ENCODE results near the gene PLA2G4A. TPM values are rescaled to one million over a fixed set of nuclear protein-coding genes. Genes with fewer than 3 reads are reported as not detected.

PLA2G4A gene
- total RNA-seq, 6 experiments from 2014 or later: 0.25 to 0.90 (median 0.45) TPM

GRCh38 chr1:186845576-186846210 lies 16.9 kb downstream of the PLA2G4A start:
- Mint-ChIP-seq H3K27ac (no peak overlapping the region), H3K36me3 (ENCODE audit: low read depth) (no peaks in the 10 kb centered on the region), H3K9me3 (no peaks in the 10 kb centered on the region), H3K4me1 (ENCODE audit: low read depth) (no peaks in the 10 kb centered on the region), H3K27me3 (ENCODE audit: insufficient read depth) (no peaks in the 10 kb centered on the region; the same call in 1 of the 2 replicates), H3K4me3 (no peak overlapping the region; the same call in 1 of the 2 replicates)
- no peak for DNase-seq
- TF ChIP-seq CTCF (IDR thresholded peaks at IDR 0.05): no peak

GRCh38 chr1:186848509-186849130 lies 19.9 kb downstream of the PLA2G4A start:
- H3K4me3 Mint-ChIP-seq: no peak overlapping the region
- H3K27me3 Mint-ChIP-seq (ENCODE audit: insufficient read depth): no peaks in the 10 kb centered on the region; the same call in 1 of the 2 replicates
- DNase-seq: no peak
- H3K27ac Mint-ChIP-seq: no peak overlapping the region
- H3K4me1 Mint-ChIP-seq (ENCODE audit: low read depth): no peaks in the 10 kb centered on the region
- no peaks in the 10 kb centered on the region for H3K9me3 Mint-ChIP-seq
- TF ChIP-seq CTCF (IDR thresholded peaks at IDR 0.05): no peak
- no peaks in the 10 kb centered on the region for H3K36me3 Mint-ChIP-seq (ENCODE audit: low read depth)

- Mint-ChIP-seq H3K9me3 (no peaks in the 10 kb centered on the region), H3K36me3 (ENCODE audit: low read depth) (no peaks in the 10 kb centered on the region), H3K27ac (no peak overlapping the region), H3K27me3 (ENCODE audit: insufficient read depth) (no peaks in the 10 kb centered on the region; the same call in 1 of the 2 replicates), H3K4me3 (no peak overlapping the region), H3K4me1 (ENCODE audit: low read depth) (no peaks in the 10 kb centered on the region)
- no peak for DNase-seq
- no peak for TF ChIP-seq CTCF (IDR thresholded peaks at IDR 0.05)
Observed at GRCh38 chr1:186849271-186849671, 20.5 kb downstream of the PLA2G4A start.

GRCh38 chr1:186849826-186850225 lies 21.1 kb downstream of the PLA2G4A start:
- TF ChIP-seq CTCF (IDR thresholded peaks at IDR 0.05): no peak
- no peak overlapping the region for H3K27ac Mint-ChIP-seq
- H3K4me1 Mint-ChIP-seq (ENCODE audit: low read depth): no peaks in the 10 kb centered on the region
- H3K4me3 Mint-ChIP-seq: no peak overlapping the region
- H3K27me3 Mint-ChIP-seq (ENCODE audit: insufficient read depth): no peaks in the 10 kb centered on the region; the same call in 1 of the 2 replicates
- no peaks in the 10 kb centered on the region for H3K9me3 Mint-ChIP-seq
- no peaks in the 10 kb centered on the region for H3K36me3 Mint-ChIP-seq (ENCODE audit: low read depth)
- DNase-seq: no peak

GRCh38 chr1:186854102-186854501 lies 25.4 kb downstream of the PLA2G4A start:
- Mint-ChIP-seq H3K27ac (no peak overlapping the region), H3K36me3 (ENCODE audit: low read depth) (no peaks in the 10 kb centered on the region), H3K27me3 (ENCODE audit: insufficient read depth) (no peaks in the 10 kb centered on the region), H3K9me3 (no peaks in the 10 kb centered on the region), H3K4me3 (no peak overlapping the region), H3K4me1 (ENCODE audit: low read depth) (no peaks in the 10 kb centered on the region)
- no peak for DNase-seq
- TF ChIP-seq CTCF (IDR thresholded peaks at IDR 0.05): no peak

All from HFFc6 (cell line).